Activated T-cell treated with anti-CD3 and anti-CD28 coated beads for 48 hours (primary cell): ENCODE data around the gene DOK5.
"Not testable (repeated sequence)": the region's sequence is repeated elsewhere in the genome, so short reads cannot be mapped to it uniquely, and the experiment has no call there.

Source experiments
- DNase-seq: peaks from one replicate; pipeline ENCODE4 v3.0.0-alpha.2; 2020; ENCODE audit warnings: low read depth

Gene DOK5

GRCh38 chr20:54472607-54473006, 2.8 kb upstream of the DOK5 start:
- no peak for DNase-seq

- no peak for DNase-seq
Measured at GRCh38 chr20:54473340-54473739, 2.1 kb upstream of the DOK5 start.

- DNase-seq = no peak
Measured at GRCh38 chr20:54474046-54474445, 1.3 kb upstream of the DOK5 start.

GRCh38 chr20:54474866-54475265, 527 bp upstream of the DOK5 start:
- no peak for DNase-seq

- DNase-seq = no peak
Measured at GRCh38 chr20:54476169-54477009, 996 bp downstream of the DOK5 start.

GRCh38 chr20:54477191-54477955, 2.0 kb downstream of the DOK5 start:
- no peak for DNase-seq

GRCh38 chr20:54479138-54479906, 3.9 kb downstream of the DOK5 start:
- no peak for DNase-seq

- not testable (repeated sequence) for DNase-seq
Measured at GRCh38 chr20:54479937-54480336, 4.5 kb downstream of the DOK5 start.

GRCh38 chr20:54481442-54481841, 6.0 kb downstream of the DOK5 start:
- no peak for DNase-seq

- no peak for DNase-seq
Measured at GRCh38 chr20:54485631-54486030, 10.2 kb downstream of the DOK5 start.

- DNase-seq = no peak
Measured at GRCh38 chr20:54486585-54486984, 11.2 kb downstream of the DOK5 start.

GRCh38 chr20:54488442-54488841, 13.0 kb downstream of the DOK5 start:
- DNase-seq = no peak

- no peak for DNase-seq
Measured at GRCh38 chr20:54491506-54491905, 16.1 kb downstream of the DOK5 start.

- DNase-seq = no peak
Measured at GRCh38 chr20:54494303-54495006, 19.1 kb downstream of the DOK5 start.

- DNase-seq = no peak
Measured at GRCh38 chr20:54497931-54498718, 22.7 kb downstream of the DOK5 start.

GRCh38 chr20:54499111-54499510, 23.7 kb downstream of the DOK5 start:
- DNase-seq = no peak

- no peak for DNase-seq
Measured at GRCh38 chr20:54502179-54502578, 26.8 kb downstream of the DOK5 start.

GRCh38 chr20:54506643-54507042, 31.2 kb downstream of the DOK5 start:
- DNase-seq = no peak

GRCh38 chr20:54510541-54511129, 35.2 kb downstream of the DOK5 start:
- no peak for DNase-seq

GRCh38 chr20:54512694-54513093, 37.3 kb downstream of the DOK5 start:
- DNase-seq = no peak
